ENCODE results near the gene ATP6V0B. TPM values are rescaled to one million over a fixed set of nuclear protein-coding genes. Genes with fewer than 3 reads are reported as not detected.
A peak's percentile ranks its signal among the peaks of the same experiment; 100 is the strongest.

Gene ATP6V0B
- total RNA-seq, 2 donors from 2014 or later = 108 to 154 TPM

GRCh38 chr1:44012404-44012803 is 37.6 kb downstream of the ATP6V0B start:
- Histone ChIP-seq H3K9me3 (no peaks in the 10 kb centered on the region), H3K27me3 (no peaks in the 10 kb centered on the region), H3K36me3 (no peaks in the 10 kb centered on the region), H3K4me3 (no peak overlapping the region), H3K4me1 (peaks cover 0 to 18% of the 10 kb centered on the region in 2 donors), H3K27ac (no peak overlapping the region)
- TF ChIP-seq, protein P1, sequence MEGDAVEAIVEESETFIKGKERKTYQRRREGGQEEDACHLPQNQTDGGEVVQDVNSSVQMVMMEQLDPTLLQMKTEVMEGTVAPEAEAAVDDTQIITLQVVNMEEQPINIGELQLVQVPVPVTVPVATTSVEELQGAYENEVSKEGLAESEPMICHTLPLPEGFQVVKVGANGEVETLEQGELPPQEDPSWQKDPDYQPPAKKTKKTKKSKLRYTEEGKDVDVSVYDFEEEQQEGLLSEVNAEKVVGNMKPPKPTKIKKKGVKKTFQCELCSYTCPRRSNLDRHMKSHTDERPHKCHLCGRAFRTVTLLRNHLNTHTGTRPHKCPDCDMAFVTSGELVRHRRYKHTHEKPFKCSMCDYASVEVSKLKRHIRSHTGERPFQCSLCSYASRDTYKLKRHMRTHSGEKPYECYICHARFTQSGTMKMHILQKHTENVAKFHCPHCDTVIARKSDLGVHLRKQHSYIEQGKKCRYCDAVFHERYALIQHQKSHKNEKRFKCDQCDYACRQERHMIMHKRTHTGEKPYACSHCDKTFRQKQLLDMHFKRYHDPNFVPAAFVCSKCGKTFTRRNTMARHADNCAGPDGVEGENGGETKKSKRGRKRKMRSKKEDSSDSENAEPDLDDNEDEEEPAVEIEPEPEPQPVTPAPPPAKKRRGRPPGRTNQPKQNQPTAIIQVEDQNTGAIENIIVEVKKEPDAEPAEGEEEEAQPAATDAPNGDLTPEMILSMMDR (IDR thresholded peaks at IDR 0.05) = no peak
- no peak for DNase-seq (ENCODE audit: low spot score)

GRCh38 chr1:44012941-44013609 is 38.3 kb downstream of the ATP6V0B start:
- no peaks in the 10 kb centered on the region for H3K27me3 ChIP-seq
- TF ChIP-seq, protein P1 (IDR thresholded peaks at IDR 0.05) = no peak
- no peak overlapping the region for H3K4me3 ChIP-seq
- H3K27ac ChIP-seq = no peak overlapping the region
- H3K4me1 ChIP-seq = peaks cover 0 to 18% of the 10 kb centered on the region in 2 donors
- DNase-seq (ENCODE audit: low spot score) = no peak
- no peaks in the 10 kb centered on the region for H3K9me3 ChIP-seq
- H3K36me3 ChIP-seq = no peaks in the 10 kb centered on the region

GRCh38 chr1:44013949-44014348 is 39.2 kb downstream of the ATP6V0B start:
- Histone ChIP-seq H3K36me3 (no peaks in the 10 kb centered on the region), H3K9me3 (no peaks in the 10 kb centered on the region), H3K4me1 (peaks cover 0 to 18% of the 10 kb centered on the region in 2 donors), H3K4me3 (no peak overlapping the region), H3K27me3 (no peaks in the 10 kb centered on the region), H3K27ac (no peak overlapping the region)
- TF ChIP-seq, protein P1 (IDR thresholded peaks at IDR 0.05) = no peak
- no peak for DNase-seq (ENCODE audit: low spot score)

DNA sequence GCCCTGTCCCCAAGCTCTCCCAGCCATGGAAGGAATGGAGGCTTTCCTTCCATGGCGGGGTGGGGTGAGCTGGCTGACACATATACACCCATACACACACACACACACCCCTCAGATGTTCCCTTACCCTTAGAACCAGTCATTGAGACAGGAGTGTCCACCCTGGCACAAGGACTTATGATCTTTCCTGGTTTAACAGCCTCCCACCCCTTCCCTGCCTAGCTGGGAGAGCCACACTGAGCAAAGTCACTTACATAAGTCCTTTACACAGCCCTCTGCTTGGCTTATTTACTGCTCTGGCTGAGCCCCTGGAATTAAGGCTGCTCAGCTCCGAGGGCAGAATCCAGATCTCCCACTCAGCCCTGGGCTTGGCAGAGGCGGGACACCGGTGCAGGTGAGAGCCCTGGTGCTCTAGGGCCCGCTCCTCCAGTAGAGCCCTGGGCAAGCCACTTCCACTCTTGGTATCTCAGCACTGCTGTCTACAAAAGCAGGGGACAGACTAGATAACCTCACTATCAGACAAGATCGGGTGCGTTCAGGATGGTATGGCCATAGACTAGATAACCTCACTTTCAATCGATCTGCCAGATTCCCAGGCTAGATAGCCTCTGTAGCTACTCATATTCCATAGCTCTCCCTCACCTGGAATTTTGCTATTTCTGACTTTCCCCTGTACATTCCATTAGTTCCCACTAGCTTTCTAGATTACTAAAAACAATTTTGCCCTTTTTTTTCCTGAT is 39.8 kb downstream of the ATP6V0B start:
- H3K27me3 ChIP-seq = no peaks in the 10 kb centered on the region
- H3K4me1 ChIP-seq = peaks cover 0 to 18% of the 10 kb centered on the region in 2 donors
- no peaks in the 10 kb centered on the region for H3K36me3 ChIP-seq
- H3K4me3 ChIP-seq = no peak overlapping the region
- H3K9me3 ChIP-seq = no peaks in the 10 kb centered on the region
- TF ChIP-seq, protein P1 (IDR thresholded peaks at IDR 0.05) = no peak
- no peak overlapping the region for H3K27ac ChIP-seq
- DNase-seq (ENCODE audit: low spot score) = no peak

DNA sequence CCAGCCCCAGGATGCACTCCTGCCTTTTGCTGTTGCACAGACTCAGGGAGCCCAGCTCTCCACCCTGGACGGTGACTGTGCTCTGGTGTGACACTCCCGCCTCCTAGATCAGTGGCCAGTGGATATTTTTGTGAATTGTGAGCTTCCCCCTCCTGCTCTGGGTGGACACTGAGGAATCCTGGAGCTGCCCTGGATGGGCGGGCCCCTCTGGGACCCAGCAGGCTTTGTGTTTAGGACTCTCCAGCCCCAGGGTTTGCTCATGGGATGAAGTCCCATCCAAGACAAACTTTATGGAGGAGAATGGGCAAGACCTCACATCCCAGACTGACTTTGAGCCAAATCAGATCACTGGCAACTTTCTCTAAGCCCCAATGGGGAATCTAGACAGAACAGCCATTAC is 40.4 kb downstream of the ATP6V0B start:
- no peak overlapping the region for H3K4me3 ChIP-seq
- H3K9me3 ChIP-seq = no peaks in the 10 kb centered on the region
- no peak overlapping the region for H3K27ac ChIP-seq
- peak; percentile 73 for DNase-seq (ENCODE audit: low spot score)
- TF ChIP-seq, protein P1 (IDR thresholded peaks at IDR 0.05) = no peak
- H3K27me3 ChIP-seq = no peaks in the 10 kb centered on the region
- peaks cover 0 to 18% of the 10 kb centered on the region in 2 donors for H3K4me1 ChIP-seq
- H3K36me3 ChIP-seq = no peaks in the 10 kb centered on the region

Data from right atrium auricular region (tissue), 2 donors.